Activated naive CD8-positive, alpha-beta T cell treated with anti-CD3 and anti-CD28 coated beads for 36 hours (primary cell): ENCODE measurements around the gene PRRC2B. TPM values are rescaled to one million over a fixed set of nuclear protein-coding genes. Genes with fewer than 3 reads are reported as not detected.
"Not testable (repeated sequence)": the region's sequence is repeated elsewhere in the genome, so short reads cannot be mapped to it uniquely, and the experiment has no call there.

Experiments used
- DNase-seq: peaks from one replicate; pipeline ENCODE4 v3.0.0; 2021
- H3K27ac Mint-ChIP-seq: one replicate; pipeline ENCODE4 v1.8.0; 2022; ENCODE audit warnings: mild to moderate bottlenecking, moderate library complexity, mixed read lengths
- H3K27me3 Mint-ChIP-seq: one replicate; pipeline ENCODE4 v1.8.0; 2022; ENCODE audit warnings: mild to moderate bottlenecking, mixed read lengths
- H3K36me3 Mint-ChIP-seq: one replicate; pipeline ENCODE4 v1.8.0; 2021; ENCODE audit warnings: mild to moderate bottlenecking, mixed read lengths
- H3K4me1 Mint-ChIP-seq: one replicate; pipeline ENCODE4 v1.8.0; 2021; ENCODE audit warnings: mixed read lengths
- H3K4me3 Mint-ChIP-seq: one replicate; pipeline ENCODE4 v1.8.0; 2022; ENCODE audit warnings: mild to moderate bottlenecking, moderate library complexity, mixed read lengths
- H3K9me3 Mint-ChIP-seq: one replicate; pipeline ENCODE4 v1.8.0; 2022; ENCODE audit warnings: mixed read lengths
- total RNA-seq, 2 experiments: library from RNA; stranded (reverse); gene quantifications; one replicate each; pipeline ENCODE4 v1.2.3, GENCODE V29; 2021

Gene PRRC2B
- total RNA-seq, 2 experiments from 2014 or later, result 128 to 135 TPM

DNA sequence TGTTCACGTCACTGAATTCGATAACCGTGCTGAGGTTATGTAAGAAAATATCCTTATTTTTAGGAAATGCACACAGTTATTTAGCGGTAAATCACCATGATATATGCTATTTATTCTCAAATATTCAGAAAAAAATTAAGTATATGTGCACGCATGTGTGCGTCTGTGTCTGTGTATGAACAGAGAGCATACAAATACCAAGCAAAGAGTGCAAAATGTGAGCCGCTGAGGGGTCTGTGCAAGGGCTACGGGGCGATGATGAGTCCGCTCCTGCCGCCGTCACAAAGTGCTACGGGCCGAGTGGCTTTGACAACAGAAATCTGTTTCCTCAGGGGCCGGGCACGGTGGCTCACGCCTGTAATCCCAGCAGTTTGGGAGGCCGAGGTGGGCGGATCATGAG lies 144.1 kb downstream of the PRRC2B start:
- Mint-ChIP-seq H3K27me3 (no peaks in the 10 kb centered on the region), H3K36me3 (no peaks in the 10 kb centered on the region)

DNA sequence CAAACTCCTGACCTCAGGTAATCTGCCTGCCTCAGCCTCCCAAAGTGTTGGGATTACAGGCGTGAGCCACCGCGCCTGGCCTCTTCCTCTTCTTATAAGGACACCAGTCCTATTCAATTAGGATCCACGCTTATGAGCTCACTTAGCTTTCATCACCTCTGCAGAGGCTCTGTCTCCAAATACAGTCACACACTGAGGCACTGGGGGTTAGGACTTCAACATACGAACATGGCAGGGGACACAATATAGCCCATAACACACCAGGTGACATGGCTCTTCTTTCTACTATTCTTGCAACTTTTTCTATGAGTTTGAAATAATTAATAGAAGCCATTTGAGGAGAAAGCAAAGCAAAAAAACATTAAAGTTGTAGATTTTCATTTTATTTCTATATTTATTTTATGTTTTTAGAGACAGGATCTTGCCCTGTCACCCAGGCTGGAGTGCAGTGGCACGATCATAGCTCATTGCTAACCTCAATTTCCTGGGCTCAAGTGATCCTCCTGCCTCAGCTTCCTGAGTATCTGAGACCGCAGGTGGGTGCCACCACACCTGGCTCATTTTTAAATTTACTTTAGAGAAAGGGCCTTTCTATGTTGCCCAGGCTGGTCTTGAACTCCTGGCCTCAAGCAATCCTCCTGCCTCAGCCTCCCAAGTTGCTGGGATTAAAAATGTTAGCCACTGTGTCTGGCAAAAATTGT lies 145.5 kb downstream of the PRRC2B start:
- H3K9me3 Mint-ChIP-seq, result peaks cover 16% of the 10 kb centered on the region
- no peak for DNase-seq
- no peaks in the 10 kb centered on the region for H3K27me3 Mint-ChIP-seq
- H3K36me3 Mint-ChIP-seq, result no peaks in the 10 kb centered on the region
- no peak overlapping the region for H3K27ac Mint-ChIP-seq
- no peak overlapping the region for H3K4me3 Mint-ChIP-seq
- H3K4me1 Mint-ChIP-seq, result peaks cover 17% of the 10 kb centered on the region

More for the DNA sequence above, 144.1 kb downstream of the PRRC2B start:
- H3K4me1 Mint-ChIP-seq, result peaks cover 18% of the 10 kb centered on the region
- peaks cover 4% of the 10 kb centered on the region for H3K9me3 Mint-ChIP-seq
- H3K27ac Mint-ChIP-seq, result no peak overlapping the region
- DNase-seq, result no peak
- H3K4me3 Mint-ChIP-seq, result no peak overlapping the region

DNA sequence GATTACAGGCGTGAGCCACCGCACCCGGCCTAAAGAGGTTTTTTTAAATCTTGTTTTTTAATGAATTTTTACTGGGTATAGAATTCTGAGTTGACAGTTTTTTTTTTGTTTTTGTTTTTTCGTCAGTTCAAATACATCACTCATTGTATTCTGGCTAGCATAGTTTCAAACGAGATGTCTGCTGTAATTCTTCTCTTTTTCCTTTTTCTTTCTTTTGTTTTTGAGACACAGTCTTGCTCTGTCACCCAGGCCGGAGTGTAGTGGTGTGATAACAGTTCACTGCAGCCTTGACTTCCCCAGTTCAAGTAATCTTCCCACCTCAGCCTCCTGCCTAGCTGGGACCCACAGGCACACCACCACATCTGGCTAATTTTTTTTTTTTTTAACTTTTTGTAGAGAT lies 149.3 kb downstream of the PRRC2B start:
- Mint-ChIP-seq H3K36me3 (peaks cover 9% of the 10 kb centered on the region), H3K9me3 (peaks cover 25% of the 10 kb centered on the region), H3K27me3 (peaks cover 35% of the 10 kb centered on the region), H3K4me1 (peaks cover 16% of the 10 kb centered on the region), H3K4me3 (no peak overlapping the region), H3K27ac (no peak overlapping the region)
- no peak for DNase-seq

DNA sequence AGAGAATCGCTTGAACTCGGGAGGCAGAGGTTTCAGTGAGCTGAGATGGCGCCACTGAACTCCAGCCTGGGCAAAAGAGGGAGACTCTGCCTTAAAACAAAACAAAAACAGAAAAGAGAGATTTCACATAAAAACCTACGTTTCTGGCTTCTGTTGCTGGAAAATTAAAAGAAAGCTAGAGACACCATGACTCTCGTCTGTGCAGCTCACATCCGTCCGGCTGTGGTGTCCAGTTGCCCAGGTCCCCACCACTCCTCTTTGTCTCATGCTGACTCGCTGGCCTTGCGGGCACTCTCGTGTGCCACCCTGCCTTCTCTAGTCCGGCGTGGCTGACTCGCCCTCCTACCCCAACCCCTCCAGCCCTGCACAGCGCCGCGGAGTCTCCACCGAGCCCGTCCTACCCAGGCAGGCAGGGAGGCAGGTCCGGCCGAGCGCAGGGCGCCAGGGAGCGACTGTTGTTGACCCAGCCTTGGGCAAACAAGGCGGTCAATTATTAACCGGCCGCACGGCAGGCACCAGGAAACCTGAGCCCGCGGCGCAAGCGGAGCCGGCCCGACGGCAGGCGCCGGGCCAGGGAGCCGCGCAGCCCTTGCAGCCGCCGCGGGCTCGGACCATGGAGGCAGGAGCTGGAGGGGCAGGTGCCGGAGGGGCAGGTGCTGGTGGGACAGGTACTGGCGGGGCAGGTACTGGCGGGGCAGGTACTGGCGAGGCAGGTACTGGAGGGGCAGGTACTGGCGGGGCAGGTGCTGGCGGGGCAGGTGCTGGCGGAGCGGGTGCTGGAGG lies 151.3 kb downstream of the PRRC2B start, which contains the start of gene PRRT1B:
Gene PRRT1B, plus strand, starts transcription at position 521 of the 783 bp plus-strand sequence. Its CDS starts 93 bp downstream, at position 614.
- Mint-ChIP-seq H3K4me1 (peaks cover 9% of the 10 kb centered on the region), H3K27ac (no peak within 1 kb of the TSS), H3K27me3 (peaks cover 56% of the 10 kb centered on the region), H3K36me3 (peaks cover 17% of the 10 kb centered on the region), H3K9me3 (peaks cover 34% of the 10 kb centered on the region), H3K4me3 (peak within 1 kb of the TSS; percentile 58)
- no peak for DNase-seq

DNA sequence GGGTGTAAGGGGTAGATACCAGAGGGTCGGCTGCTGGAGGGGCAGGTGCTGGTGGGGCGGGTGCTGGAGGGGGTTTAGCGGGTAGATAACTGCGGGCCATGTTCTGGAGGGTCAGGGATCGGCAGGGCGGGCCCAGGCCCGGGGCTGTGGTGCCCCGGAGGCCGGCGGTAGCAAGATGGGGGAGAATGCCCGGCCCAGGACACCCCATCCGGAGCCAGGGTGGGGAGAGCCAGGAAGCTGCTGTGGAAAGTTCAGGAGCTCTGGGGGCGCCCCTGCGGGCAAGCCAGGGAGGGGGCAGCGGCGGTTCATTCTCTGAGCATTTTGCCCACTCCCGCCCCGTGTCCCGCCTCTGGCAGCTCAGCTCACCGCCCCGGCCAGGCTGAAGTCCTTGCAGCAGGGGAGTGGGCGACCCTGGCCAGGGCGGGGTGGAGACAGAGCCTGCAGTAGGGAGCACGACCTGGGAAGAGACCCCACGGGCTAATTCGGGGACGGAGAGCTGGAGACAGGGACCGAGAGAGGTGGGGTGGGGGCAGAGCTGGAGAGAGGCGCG lies 152.0 kb downstream of the PRRC2B start:
- peaks cover 6% of the 10 kb centered on the region for H3K4me1 Mint-ChIP-seq
- no peak for DNase-seq
- peaks cover 34% of the 10 kb centered on the region for H3K9me3 Mint-ChIP-seq
- peak overlapping the region; percentile 58 for H3K4me3 Mint-ChIP-seq
- H3K27me3 Mint-ChIP-seq, result peaks cover 60% of the 10 kb centered on the region
- H3K36me3 Mint-ChIP-seq, result peaks cover 17% of the 10 kb centered on the region
- no peak overlapping the region for H3K27ac Mint-ChIP-seq

DNA sequence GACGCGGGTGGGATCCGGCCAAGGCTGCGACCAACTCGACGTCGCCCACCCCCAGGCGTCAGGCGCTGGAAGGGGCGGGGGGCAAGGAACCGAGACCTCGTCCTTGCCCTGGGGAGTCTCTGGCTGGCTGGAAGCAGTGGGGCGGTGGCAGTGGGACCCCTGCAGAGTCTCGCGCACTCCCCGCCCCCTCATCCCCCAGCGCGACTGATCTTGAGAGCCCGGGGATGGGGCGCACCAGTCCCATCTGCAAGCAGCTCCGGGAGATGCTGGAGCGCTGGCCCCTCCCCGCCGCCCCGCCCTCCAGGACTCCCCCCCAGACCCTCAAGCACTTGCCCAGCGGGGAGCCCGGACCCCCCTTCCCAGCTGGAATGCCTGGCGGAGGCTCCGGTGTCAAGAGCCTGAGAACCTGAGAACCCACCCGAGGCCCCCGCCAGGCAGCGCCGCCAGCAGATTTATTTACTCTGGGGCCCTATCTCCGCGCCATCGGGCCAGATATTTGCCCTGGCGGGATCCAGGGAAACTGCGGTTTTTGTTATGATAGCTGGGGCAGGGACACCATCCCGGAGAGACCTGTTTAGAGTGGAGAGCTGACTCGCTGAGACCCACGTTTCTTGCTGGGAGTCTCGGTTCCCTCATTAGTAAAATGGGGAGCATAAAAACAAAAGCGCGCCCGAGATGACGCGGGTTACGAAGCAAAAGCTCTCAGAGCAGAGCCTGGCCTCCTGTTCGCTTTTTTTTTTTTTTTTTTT lies 152.6 kb downstream of the PRRC2B start:
- Mint-ChIP-seq H3K27ac (no peak overlapping the region), H3K9me3 (peaks cover 34% of the 10 kb centered on the region), H3K36me3 (peaks cover 17% of the 10 kb centered on the region), H3K4me1 (peaks cover 6% of the 10 kb centered on the region), H3K4me3 (peak overlapping the region; percentile 68), H3K27me3 (peaks cover 65% of the 10 kb centered on the region)
- no peak for DNase-seq

DNA sequence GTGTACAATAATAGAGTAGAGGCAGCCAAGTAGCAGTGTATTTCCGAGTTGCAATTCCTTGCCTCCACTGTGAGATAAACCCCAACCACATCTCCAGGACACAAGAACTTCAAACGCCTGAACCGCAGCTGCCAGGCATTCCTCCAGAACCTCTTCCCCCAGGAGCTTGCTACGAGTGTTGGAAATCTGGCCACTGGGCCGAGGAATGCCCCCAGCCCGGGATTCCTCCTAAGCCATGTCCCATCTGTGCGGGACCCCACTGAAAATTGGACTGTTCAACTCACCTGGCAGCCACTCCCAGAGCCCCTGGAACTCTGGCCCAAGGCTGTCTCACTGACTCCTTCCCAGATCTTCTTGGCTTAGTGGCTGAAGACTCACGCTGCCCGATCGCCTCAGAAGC lies 155.3 kb downstream of the PRRC2B start:
- DNase-seq, H3K27ac Mint-ChIP-seq, H3K4me3 Mint-ChIP-seq, H3K4me1 Mint-ChIP-seq: not testable (repeated sequence)
- Mint-ChIP-seq H3K9me3 (peaks cover 19% of the 10 kb centered on the region), H3K27me3 (peaks cover 77% of the 10 kb centered on the region), H3K36me3 (peaks cover 17% of the 10 kb centered on the region)

Other genes with a start within 250 kb of the PRRC2B start
- 10 to 100 TPM; 36.1 to 37.4 TPM for gene FAM78A, start 117.6 kb upstream of the PRRC2B start, total RNA-seq
- under 1 TPM; 0.35 to 0.42 TPM for gene PLPP7, start 104.4 kb upstream of the PRRC2B start, total RNA-seq
- gene POMT1, start 108.8 kb downstream of the PRRC2B start, total RNA-seq, result 10 to 100 TPM; 19.4 to 21.5 TPM
- 10 to 100 TPM; 22.1 to 23.0 TPM for gene UCK1, start 137.2 kb downstream of the PRRC2B start, total RNA-seq
- not detected for gene PRRT1B, start 151.4 kb downstream of the PRRC2B start, total RNA-seq